NCI-H1694 (cell line): Measurements from ENCODE around the gene PIN4.
"Not testable (repeated sequence)": the region's sequence is repeated elsewhere in the genome, so short reads cannot be mapped to it uniquely, and the experiment has no call there.

Experiments
- DNase-seq: peaks from one replicate; lab custom pipeline; 2025; lab: John Stamatoyannopoulos, UW

Gene PIN4

DNA sequence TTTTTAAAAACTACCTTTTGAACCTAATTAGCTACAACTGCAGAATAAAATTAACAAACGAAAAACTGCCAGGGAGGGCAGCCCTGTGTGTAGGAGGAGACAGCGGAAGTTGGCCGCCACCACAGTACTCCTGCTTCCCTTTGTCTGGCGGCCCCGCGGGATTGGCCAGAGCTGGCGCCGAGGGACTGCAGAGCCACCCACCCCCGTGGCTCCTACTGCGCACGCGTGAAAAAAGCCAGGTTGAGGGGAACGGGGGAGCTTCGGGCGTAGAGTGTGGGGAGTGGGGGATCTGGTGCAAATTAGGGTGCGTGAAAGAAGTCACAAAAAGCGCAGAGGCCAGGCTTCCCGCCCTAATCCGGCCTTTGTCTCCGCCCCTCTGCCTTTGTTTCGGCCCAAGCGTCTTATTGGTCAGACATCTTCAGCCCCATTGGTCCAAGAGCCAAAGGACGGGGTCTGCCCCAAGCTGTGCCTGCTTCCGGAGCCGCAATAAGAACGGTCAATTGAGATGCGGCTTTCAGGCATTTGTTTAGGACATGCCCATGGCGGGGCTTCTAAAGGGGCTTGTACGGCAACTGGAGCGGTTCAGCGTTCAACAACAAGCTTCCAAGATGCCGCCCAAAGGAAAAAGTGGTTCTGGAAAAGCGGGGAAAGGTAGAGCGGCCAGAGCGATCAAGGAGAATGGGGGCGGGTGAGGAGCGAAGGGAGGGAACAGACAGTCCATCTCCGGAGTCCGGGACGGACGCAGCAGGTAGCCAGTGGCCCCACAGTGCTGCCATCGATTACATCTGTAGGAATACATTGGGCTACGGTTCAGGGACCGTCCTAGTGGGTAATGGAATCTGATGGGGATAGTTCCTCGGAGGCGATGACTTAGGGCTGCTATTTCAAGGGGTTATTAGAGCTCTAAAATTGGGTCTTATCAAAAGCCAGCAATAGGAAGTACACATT, at the start of gene PIN4:
TSS of gene PIN4 (plus strand) at position 580 of the 948 bp plus-strand sequence. CDS start at position 609, 29 bp downstream.
- DNase-seq: peak; percentile 98

GRCh38 chrX:72132456-72132855, 49.1 kb upstream of the PIN4 start:
- DNase-seq: no peak

GRCh38 chrX:72133851-72134546, 47.6 kb upstream of the PIN4 start:
- DNase-seq: no peak

DNA sequence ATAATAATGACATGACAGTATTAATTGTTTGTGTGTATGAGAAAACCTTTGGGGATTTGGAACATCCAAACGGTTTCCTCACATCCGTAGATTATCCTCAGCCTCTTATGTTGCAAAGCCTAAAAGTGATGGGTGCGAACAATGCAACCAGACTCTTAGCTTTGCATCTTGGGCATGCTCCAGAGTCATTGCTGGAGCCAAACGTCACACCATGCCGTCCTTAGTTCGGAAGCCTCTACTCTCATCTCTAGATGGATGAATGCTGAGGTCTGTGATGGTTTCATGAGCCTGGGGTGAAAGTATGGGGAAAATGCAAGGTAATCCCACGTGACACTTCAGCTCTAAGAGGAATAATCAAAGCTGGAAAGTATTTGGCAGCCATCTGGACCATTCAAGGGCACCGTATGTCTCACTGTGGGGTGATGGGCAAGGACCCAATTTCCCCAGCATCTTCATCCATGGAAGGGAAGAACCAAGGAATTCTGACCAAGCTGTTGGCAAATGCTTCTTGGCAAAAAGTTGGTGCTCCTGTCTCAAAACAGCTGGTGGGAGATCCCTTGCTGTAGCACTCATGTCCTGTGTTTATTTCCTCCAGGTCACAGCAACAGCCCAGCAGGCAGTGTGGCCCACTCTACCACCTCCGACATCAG, 43.6 kb upstream of the PIN4 start:
- DNase-seq: peak; percentile 31

DNA sequence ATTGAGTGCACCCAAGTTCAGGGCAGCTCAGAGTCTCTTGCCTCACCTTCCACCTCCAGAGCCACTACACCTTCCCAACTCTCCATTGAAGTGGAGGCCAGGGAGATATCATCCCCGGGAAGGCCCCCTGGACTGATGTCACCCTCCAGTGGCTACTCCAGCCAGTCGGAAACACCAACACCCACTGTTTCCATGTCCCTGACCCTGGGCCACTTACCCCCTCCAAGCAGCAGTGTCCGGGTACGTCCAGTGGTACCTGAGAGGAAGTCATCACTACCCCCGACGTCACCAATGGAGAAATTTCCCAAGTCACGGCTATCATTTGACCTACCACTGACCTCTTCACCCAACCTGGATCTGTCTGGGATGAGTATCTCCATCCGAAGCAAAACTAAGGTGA, 42.0 kb upstream of the PIN4 start:
- DNase-seq: no peak

GRCh38 chrX:72141372-72142004, 40.1 kb upstream of the PIN4 start:
- DNase-seq: no peak

- peak; percentile 97 for DNase-seq
These were observed 39.3 kb upstream of the PIN4 start for GRCh38 chrX:72142094-72142793.

DNA sequence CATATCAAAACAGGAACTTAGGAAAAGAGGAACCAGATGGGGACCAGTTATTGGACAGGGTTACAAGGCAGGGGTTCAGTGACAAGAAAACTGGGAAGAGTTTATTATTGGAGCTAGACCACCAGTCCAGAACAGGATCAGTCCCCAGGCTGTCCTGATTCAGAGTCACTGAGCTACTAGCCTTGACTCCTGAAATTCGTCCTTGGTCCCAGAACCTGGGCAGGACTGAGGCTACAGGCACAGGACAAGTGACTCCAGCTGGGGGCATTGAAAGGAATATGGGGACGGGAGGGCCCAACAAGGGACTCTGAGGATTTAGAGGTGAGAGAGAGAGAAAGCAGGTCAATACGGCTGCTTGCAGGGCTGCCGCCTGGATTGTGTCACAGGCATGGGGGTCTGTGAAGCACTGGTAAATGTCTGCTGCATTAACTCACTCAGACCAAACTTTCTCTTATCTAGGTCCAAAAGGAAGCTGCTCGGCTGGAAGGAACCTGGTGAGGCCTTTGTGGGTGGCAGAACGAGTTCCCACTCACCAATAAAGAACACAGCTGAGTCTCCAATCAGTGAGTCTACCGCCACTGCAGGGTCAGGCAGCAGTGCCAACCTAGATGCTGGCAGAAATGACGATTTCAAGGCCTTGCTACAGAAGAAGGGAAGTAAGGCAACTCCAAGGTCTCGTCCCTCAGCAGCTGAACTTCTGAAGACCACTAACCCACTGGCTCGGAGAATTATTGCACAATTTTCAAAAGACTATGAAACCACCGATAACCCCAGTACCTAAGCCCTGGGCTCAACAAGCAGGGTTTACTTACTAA, 38.6 kb upstream of the PIN4 start:
- DNase-seq: no peak

DNA sequence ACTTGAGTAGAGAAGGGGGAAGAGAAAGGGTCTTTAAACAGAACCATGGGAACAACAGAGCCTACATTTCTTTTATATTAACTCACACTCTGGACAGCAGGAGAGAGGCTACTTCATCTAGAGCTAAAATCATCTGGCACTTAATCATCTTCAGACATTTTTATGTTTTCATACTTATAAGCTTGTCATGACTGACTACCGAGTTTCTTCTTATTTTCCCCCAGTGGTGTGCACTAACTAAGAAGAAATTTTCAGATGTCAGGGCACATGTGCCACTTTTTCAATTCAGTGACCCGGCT, 38.0 kb upstream of the PIN4 start:
- no peak for DNase-seq

GRCh38 chrX:72145181-72145580, 36.4 kb upstream of the PIN4 start:
- DNase-seq: no peak

DNA sequence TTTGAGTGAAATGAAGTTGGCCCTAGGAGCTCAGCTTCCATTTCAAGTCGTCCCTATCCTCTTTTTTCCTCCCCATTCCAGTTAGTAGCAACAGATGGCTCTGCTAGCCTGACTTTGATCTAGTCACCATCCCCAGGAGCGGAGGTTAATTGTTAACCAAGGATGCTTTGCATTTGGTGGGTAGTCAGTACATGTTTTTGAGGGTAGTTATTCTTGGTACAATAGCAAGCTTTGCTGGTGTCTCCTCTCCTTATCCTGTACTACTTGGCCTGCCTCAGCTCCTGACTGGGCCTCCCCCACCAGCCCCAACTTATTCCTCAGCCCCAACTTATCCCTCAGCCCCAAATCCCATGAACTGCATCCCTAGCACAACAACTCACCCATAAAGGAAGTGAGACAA, 35.0 kb upstream of the PIN4 start:
- no peak for DNase-seq

GRCh38 chrX:72158773-72159172, 22.8 kb upstream of the PIN4 start:
- no peak for DNase-seq

DNA sequence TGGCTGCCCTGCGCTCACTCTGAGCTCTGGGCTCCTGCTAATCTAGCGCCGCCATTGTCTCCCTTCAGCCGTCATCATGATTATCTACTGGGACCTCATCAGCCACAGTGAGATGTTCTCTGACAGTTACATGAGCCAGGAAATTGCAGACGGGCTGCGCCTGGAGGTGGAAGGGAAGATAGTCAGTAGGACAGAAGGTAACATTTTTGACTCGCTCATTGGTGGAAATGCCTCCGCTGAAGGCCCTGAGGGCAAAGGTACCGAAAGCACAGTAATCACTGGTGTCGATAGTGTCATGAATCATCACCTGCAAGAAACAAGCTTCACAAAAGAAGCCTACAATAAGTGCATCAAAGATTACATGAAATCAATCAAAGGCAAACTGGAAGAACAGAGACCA, 21.8 kb upstream of the PIN4 start:
- DNase-seq: no peak

GRCh38 chrX:72165551-72165950, 16.0 kb upstream of the PIN4 start:
- no peak for DNase-seq

DNA sequence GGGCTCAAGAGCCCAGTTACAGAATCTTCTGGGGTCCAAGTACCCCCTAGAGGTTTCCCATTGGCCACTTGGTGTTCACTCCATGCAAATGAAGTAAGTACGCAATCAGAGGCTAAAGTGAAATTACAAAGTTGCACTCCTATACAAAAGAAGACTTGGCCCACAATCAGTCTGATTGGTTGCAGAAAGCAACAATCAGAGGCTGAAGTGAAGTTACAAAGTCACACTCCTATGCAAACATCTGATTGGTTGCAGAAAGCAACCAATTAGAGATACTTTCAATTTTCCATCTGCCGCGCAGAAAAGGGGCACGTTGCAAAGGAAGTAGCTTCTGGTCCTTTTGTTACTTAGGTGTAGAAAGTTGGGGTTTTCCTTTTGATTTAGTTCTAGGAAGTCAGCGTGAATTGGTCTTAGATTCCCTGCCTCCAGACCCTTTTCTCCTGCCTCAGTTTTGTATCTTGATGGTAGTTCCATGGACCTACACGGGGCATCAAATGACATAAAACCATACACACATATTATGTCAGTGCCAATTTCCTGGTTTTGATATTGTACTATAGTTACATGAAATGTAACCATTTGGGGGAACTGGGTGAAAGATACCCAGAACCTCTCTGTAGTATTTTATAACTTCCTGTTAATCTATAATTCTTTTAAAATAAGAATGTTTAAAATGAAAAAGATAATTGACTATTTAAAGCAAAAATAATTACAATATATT, 12.4 kb upstream of the PIN4 start:
- no peak for DNase-seq

GRCh38 chrX:72176289-72176688, 5.3 kb upstream of the PIN4 start:
- DNase-seq: not testable (repeated sequence)

GRCh38 chrX:72176981-72177380, 4.6 kb upstream of the PIN4 start:
- DNase-seq: no peak

DNA sequence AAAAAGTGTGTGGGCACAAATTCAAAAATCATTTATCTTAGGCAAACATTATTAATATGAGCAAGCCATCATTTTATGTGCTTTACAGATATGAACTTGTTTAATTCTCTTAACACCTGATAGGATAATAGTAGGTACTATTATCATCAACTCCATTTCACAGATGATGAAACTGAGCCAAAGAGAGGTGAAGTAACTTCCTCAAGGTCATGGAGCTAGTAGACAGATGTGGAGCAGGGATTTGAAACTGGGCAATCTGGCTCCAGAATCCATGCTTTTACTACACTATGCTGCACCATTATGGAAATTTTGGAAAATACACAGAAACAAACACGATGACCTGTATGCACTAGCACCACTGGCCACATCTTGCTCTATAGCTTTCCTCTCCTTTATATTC, 1.0 kb upstream of the PIN4 start:
- DNase-seq: peak; percentile 25

DNA sequence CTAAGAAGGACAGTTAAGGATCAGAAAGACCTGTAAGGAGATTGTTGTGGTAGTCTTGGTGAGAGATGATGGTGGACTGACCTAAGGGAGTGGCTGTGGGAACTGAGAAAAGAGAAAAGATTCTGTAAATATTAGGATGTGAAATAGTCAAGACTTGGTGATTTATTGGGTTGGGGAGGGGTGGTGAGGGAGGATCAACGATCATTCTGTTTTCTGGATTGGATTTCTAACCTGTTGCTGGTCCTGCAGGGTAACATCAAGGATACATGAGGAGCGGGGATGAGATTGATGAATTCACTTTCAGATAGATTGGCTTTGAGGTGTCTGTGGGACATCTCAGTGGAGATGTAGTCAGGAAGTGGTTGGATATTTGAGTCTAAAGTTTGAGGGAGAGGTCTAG, 1.4 kb downstream of the PIN4 start:
- DNase-seq: no peak

GRCh38 chrX:72201836-72202536, 20.4 kb downstream of the PIN4 start:
- no peak for DNase-seq
